ENCODE measurements around the gene CYB5A.
"Not testable (repeated sequence)": the region's sequence is repeated elsewhere in the genome, so short reads cannot be mapped to it uniquely, and the experiment has no call there.

The CYB5A gene, protein sequence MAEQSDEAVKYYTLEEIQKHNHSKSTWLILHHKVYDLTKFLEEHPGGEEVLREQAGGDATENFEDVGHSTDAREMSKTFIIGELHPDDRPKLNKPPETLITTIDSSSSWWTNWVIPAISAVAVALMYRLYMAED

DNA sequence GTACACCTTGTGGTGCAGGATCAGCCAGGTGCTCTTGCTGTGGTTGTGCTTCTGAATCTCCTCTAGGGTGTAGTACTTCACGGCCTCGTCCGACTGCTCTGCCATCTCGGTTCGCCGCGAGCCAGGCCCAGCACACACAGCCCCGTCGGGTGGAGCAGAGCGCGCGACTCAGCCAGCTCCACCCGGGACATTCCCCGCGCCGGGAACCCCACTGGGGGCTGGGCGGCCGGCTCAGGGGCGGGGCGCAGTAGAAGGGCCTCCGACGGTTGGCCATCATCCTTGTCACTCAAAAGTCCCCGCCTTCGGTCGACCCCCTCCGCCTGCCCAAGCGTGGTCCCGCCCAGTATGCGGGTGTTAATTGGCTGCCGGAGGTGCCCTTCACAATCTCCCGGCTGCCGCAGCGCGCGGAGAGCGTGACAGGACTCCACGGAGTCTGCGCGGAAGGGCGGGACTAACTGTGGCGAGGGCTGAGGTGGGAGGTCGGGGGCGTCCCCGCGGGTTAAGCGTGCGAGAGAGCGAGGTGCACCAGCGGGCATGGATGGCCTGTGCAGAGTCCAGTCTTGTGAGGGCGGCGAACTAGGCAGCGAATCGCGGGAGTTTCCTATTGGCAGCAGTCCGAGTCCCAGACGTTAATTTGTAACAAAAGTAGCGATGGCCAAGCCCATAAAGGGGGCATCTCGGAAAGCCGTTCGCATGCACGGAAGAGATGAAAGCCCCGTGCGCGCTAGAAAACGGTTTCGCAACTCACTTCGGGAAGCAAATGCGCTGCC lies at the start of gene CYB5A:
TSS of gene CYB5A (minus strand) at position 193 of the 770 bp plus-strand sequence. CDS start at position 105, 88 bp downstream.
- peak; percentile 89 for DNase-seq

DNA sequence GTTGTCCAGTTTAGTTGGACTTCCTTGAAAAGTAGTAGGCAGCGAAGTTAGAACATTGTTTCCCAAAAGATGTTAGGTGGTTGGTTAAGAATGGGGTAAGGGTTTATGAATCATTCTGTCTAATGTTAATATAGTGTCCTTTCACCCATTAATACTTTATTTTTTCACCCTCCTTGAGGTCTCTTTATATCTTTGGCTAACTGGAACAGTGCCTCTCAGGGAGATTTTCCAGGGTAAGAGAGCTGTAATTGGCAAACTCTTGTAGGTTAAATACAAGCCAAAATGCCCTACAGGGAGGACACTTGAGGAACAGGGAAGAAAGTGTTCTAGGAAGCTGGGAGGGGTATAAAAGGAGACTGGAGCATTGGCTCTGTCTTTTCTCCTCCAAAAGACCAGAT lies 46.1 kb upstream of the CYB5A start:
- no peak for DNase-seq

DNA sequence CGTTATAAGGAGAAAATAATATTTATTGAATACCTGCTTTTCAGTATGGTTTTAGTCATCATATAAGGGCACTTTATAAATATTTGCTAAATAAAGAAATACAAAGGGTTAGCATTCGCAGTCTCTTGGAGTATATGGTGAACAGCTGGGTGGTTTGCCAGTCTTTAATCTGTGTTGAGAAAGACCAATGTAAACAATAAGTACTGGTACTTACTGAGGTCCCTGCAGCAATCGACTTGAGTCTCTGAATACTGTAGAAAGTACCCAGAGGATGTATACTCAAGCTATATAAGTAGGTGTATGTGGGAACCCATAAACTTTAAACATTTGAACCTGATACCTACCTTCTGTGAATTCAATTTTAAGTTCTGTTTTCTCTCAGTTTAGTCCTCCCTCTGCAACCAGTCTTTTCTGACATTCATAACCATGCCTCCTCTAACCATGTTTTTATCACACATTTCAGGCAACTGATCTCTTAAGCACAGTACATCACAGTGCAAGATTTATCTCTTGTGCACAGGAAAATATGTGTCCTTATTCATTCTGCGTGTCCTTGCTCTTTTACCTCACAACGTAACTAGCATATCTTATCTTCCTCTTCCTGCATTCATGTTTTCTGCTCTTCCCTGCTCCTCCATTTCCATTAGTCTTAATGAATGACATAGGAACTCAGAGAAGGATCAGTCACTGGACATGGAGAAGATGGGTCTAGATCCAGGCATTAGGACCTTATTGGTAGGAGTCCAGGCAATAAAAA lies 45.6 kb upstream of the CYB5A start:
- DNase-seq: peak; percentile 37

DNA sequence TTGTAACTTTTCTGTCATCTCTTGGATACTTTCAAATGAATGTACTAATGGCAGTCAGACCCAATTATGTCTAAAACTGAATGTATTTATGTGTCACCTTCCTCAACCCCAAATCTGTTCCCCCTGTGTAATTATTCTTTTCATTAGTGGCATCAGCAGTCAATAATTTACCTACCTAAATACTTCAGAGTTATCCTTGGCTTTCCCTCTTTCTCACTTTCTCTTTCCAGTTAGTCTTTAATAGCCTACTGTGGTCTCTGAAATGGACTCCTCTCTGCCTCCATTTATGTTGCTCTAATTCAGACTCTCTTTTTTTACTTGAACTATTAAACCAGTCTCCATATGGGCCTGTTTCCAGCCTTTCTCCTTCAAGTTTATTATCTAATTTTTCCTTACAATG lies 44.9 kb upstream of the CYB5A start:
- DNase-seq: no peak

DNA sequence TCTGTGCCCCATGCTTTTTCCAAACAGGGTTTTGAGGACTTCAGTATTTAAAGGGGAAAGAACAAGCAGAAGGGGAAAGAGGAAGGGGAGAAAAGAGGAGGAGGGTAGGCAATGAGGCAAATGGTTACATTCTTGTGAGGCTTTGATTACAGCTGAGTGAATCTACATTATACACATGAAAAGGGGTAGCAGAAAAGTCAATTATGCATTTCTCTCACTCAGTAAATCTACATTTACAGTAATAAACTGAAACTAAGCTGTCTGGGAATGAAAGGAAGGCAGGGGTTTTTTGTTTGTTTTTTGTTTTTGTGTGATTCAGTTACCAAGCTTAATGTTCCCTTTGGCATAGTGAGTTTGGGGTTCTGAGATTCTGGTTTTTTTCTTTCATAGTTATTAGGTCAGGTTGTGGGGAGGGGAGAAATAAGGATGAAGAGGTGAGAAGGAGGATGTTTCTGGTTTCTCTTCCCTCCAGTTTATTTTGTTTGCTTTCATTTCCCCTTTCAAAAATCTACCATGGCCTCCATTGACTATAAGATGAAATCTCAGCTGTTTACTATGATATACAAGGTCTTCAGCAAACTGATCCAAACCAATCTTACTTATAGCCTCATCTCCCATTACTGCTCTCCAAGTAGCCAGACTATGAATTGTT lies 42.6 kb upstream of the CYB5A start:
- no peak for DNase-seq

DNA sequence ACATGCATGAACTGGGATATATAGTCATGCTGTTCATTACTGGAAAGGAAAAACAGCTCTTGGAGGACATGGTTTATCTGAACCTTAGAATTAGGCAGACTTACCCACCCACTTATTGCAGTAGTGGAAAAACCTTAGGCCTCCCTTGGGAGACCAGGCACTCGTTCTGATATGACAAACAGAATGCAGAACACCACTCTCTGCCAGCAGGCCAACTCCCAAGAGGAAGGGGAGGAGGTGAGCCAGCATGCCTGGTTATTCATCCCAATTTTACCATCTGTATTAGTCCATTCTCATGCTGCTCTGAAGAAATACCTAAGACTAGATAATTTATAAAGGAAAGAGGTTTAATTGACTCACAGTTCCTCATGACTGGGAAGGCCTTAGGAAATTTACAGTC lies 41.3 kb upstream of the CYB5A start:
- no peak for DNase-seq

DNA sequence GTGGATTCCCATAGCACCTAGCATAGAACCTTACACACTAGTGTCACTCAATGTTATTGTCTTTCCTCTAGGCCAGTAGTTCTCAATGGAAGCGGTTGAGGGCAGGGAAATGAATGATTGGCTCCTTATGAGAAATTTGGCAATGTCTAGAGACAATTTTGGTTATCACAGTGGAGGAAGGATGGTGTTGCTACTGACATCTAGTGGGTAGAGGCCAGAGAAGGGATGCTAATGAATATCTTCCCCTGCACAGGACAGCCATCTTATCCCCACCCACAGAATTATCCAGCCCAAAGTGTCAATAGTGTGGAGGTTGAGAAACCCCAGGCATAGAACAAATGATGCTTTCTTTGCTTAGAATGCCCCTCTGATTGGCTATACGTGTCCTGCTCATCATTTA lies 39.6 kb upstream of the CYB5A start:
- DNase-seq: peak; percentile 64

DNA sequence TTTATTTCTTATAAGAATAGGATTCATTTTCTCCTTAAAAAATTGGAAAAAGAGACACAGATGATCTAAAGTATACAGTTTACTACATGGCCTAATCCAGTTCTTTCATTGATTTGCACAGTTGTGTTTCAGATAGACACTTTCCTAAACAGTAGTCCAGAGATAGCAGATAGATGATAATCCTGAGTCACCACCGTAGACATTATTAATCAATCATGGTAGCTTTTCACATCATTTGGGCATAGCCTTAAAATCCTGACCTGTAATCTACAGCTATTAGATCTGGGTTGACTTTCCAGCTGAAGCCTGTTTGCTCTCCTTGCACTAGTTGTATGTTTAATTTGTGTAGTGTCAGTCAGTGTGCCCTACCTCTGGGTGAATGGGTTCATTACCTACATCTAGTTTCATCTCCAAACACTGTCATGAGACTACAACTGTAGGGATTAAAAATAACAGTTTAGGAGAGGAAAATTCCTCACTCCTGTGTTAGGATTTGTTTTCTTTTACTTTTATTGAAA lies 38.0 kb upstream of the CYB5A start:
- no peak for DNase-seq

DNA sequence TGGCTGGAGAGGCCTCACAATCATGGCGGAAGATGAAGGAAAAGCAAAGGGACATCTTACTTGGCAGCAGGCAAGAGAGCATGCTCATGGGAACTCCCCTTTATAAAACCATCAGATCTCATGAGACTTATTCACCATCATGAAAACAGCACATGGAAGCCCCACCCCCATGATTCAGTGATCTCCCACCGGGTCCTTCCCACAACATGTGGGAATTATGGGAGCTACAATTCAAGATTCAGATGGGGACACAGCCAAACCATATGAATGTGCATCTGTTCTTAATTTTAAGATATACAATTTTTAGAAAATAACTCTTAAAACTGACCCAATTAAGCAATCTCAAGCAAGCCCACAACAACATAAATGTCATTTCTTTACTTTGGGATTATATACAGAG lies 36.4 kb upstream of the CYB5A start:
- DNase-seq: no peak

DNA sequence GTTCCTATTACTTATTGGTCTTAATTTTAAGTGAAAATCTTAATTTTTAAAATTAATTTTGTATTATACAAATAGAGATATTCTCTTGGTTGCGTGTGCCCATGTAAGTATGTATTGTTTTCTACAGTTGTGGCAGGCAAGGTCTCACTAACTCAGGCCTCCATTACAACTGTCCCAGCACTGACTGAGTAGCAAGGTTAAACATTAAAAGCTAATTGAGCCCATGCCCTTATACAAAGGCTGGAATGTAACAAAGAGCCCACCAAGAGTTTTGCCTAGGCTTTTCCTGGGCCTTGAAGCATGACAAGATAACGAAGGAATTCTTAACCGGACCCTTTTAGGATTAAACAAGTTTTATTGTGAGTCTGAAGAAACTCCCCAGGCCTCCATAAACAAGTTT lies 35.0 kb upstream of the CYB5A start:
- not testable (repeated sequence) for DNase-seq

DNA sequence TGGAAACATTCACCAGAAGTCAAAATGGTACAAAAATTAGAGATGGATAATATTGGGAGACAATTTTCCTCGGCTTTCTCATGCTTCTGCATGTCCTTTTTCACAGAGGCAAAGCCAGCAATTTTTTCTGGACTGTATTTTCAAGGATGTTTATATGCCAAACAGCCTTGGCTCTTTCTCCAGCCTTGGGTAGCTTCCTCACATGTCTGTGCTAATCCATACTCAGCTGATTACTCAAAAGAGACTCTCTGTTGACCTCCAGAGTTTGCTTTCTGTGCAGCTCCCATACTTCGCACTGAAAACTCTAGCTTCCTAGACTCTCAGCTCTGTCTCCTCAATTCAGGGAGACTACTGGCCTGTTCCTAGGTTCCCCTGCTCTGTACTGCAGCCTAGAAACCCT lies 34.5 kb upstream of the CYB5A start:
- no peak for DNase-seq

DNA sequence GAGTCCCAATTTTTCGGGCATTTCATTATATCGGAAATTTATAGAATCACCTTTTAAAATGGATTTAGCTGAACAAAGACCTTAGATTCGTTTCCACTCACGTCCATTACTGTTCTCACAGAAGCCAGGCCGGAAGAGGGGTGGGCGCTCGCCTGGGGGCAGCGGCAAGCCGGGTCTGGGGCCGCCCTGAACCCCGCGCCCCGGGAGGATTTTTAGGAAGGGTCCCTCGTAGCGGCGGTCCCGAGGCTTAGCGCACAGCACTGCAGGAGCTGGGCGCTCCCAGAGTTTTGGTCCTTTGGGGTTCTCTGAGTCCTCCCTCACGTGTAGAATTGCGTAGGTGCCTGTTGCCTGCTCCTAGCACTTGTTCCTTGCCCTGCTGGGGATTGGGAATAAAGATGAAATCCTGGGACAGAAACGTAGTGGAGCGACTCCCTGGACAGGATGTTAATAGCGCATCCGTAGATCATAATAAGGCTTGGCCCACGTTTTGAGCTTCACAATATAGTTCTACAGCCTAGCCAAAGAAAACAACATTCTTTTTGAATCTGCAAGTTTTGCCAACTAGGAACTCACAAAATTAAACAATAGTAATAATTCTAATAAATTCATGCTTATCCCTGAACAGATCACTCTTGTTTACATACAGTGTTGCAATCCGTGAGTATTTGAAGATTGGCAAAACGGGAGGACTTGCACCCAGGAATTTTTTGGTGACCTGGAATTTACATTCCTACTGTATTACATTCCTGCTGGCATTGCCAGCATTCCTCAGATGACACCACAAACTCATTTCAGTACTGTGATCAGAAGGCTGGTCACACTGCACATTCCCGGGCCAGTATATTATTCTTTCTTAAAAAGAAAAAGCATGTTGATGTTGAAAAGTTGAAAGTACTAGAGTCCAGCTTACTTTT lies 24.8 kb upstream of the CYB5A start:
- DNase-seq: no peak

DNA sequence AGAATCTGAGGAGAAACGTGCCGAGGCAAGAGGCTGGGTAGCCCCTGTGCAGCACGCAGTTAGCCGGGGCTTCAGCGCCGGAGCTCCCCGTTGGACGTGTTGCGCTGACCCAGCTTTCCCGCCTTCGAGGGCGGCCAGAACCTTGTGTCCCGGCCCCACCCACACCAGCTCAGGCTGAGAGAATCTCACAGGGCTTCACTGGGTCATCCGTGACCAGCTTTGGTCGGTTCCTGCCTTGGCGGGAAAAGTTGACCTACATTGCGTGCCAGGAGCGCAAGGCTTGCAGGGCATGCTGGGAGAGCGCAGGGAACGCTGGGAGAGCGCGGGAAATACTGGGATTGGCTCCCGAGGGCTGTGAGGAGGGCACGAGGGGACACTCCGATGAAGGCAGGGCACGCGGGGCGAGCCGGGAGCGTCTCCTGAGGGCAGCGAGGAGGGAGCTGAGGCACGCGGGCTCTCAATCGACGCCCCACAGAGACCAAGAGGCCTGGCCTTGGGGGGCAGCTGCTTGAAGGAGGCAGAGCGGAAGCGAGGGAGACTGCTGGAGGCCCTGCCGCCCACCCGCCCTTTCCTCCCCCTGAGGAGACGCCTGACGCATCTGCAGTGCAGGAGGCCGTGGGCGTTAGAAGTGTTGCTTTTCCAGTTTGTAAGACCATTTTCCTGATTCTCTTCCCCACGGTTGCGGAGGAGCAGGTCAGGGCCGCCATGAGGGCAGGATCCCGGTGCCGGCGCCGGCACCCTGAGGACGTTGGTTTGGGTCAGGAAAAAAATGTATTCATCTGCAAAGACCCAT lies 23.9 kb upstream of the CYB5A start, which contains the start of gene C18orf63:
TSS of gene C18orf63 (plus strand) at position 376 of the 793 bp plus-strand sequence. CDS start 2,027 bp downstream, outside the sequence.
- no peak for DNase-seq

DNA sequence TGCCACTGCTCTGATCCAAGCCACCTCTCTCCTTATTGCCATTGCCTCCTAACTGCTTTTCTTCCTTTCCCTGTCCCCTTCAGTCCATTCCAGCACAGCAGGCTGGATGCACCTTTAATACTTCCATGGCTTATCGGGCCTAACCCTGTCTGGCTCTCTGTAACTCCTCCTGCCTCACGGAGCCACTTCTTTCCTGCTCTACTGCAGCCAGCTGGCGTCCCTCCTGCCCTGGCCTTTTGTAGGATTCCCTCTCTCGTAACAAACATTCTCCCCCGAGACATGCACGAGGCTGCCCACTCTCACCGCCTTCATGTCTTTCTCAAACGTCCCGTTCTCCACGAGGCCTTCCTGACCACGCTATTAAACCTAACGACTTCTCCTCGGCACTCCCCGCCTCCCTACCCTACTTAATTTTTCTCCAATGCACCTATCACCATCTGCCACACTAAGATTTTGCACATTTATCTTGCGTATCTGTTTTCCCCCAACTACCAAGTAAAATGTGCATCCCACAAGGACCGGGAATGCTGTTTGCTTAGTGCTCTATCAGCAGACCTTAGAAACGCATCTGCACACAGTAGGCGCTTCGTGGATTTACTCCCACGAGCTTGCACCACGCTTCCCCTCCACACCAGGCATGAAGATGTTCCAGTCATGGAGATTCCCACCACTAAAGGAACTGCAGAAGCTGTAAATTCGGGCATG lies 23.1 kb upstream of the CYB5A start:
- no peak for DNase-seq

DNA sequence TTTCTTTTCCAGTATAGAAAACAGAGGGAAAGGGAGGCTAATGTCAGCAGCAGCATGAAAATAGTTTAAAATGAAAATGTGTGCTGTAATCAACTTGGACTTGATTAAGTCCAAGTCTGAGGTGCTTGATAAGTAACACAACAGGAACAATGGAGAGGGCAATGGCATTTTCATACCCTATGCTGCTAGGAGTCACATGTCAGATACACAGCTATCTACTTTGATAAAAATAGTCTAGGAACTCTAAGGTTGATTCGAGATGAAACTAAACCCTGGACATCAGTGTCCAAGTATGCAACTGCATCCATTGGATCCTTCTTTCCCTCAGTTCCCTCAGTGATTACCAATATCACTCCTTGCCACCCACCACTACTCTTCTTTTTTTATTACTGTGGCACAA lies 19.2 kb upstream of the CYB5A start:
- DNase-seq: no peak

DNA sequence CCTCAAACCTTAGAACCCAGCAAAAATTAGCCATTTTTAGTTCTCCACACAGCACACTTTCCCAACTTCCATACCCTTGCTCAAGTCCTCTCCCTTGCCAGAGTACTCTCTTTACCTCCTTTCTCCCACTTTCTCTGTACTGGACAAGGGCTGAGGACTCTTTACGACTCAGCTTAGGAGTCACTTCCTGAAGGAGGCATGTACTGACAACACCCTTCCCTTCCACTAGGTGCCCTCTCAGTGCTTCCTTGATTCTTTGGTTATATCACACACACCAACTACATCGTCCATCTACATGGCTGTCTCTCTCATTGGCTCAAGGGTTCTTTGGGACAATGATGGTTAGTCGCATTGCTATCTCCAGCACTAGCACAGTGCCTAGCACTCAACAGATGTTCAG lies 18.6 kb upstream of the CYB5A start:
- DNase-seq: no peak

DNA sequence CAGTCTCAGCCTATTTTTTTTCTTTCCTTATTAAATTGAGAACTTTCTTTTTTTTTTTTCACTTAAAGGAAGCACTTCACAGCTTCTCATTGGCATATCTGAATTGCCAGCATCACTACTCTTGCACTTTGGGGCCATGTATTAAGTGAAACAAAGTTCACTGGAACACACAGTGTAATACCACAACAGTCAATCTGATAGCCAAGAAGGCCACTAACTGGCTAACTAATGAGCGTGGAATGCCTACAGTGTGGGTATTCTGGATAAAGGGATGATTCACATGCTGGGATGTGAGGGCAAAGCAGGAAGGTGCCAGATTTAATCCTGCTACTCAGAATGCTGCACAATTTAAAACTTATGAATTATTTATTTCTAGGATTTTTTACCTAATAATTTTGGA lies 12.2 kb upstream of the CYB5A start:
- DNase-seq: no peak

DNA sequence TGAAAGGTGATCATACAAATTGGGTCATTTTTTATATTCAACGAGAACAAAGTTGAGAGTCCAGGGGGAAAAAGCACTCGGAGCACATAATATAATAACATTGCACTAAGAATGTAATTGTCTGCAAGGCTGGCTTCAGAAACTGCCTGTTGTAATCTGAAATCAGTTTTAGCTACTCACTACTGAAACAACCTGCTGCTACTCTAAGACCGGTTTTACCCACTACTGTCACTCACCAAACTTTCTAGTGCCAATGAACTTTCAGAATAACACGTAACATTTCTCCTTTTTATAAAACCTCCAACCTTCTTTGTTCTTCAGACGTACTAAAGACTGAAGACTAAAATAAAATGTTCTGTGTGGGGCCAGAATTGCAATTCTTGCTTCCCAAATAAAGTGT lies 11.5 kb upstream of the CYB5A start:
- no peak for DNase-seq

DNA sequence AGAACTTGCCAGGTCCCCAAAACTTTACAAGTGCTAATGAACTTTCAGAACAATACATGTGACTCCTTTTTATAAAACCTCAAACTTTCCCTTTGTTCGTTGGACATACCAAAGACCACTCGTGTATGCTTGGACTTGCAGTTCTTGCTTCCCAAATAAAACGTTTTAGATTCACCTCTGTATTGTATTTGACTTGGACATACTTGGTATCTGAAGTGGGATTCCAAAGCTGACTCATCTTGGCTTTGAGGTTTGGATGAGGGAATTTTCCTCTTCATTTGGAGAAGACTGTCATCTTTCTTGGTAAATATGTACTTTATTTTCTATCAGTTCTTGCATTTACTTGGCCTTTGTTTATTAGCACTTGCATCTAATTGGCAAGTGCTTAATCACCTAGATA lies 8.0 kb upstream of the CYB5A start:
- no peak for DNase-seq

DNA sequence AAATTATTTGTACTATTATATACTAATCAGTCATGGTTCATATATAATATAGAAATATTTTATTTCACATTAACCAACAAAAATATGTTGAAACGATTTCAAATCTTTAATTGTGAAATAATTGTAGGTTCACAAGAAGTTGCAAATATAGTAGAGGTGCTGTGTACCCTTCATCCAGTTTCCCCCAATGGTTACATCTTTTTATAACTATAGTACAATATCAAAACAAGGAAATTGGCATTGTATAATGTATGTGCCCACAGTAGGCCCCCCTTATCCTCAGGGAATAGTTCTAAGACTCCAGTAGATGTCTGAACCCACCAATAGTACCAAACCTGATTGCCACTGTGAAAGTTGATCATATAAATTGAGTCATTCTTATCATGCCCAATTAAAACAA lies 7.4 kb upstream of the CYB5A start:
- no peak for DNase-seq

DNA sequence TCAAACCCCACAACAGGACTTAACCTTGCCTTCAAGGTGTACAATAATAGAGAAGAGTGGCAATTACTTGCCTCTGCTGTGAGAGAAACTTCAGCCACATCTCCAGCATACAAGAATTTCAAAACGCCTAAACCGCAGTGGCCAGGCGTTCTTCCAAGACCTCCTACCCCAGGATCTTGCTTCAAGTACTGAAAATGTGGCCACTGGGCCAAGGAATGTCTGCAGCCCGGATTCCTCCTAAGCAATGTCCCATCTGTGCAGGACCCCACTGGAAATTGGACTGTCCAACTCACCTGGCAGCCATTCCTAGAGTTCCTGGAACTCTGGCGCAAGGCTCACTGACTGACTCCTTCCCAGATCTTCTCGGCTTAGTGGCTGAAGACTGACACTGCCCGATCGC lies 2.8 kb upstream of the CYB5A start:
- no peak for DNase-seq

Data from OCI-M1 (cell line).